OCI-LY7 (cell line): Measurements from ENCODE around the gene KBTBD12. TPM values are rescaled to one million over a fixed set of nuclear protein-coding genes. Genes with fewer than 3 reads are reported as not detected.

Source experiments
- BruUV-seq: library from RNA; stranded (reverse); fragments of 400-500 nt; replicated peaks from 2 replicates; lab custom pipeline; 2021; lab: Mats Ljungman, UMichigan
- CTCF ChIA-PET: fragments of 300-600 bp; sonication (Branson Sonifier 250); formaldehyde crosslinking; loops from one replicate; lab custom pipeline; 2022; ENCODE audit warnings: antibody characterized with exemption; ENCODE audit not compliant: unreplicated experiment; lab: Charles Lee
- POLR2A ChIA-PET: fragments of 300-600 bp; sonication (Branson Sonifier 250); formaldehyde crosslinking; loops from one replicate; lab custom pipeline; 2022; ENCODE audit warnings: antibody characterized with exemption; lab: Charles Lee
- DNase-seq: peaks from one replicate; pipeline ENCODE4 v3.0.0-alpha.2; 2015; ENCODE audit warnings: low spot score
- H2AFZ ChIP-seq: fragments of 200-600 bp; sonication (generic), shearing (Covaris generic); 2 replicates; pipeline ENCODE4 v1.6.1; 2014; ENCODE audit warnings: mild to moderate bottlenecking, antibody characterized with exemption, low read length, moderate library complexity
- H3K27ac ChIP-seq: fragments of 200-600 bp; sonication (generic); 2 replicates; pipeline ENCODE4 v1.5.1; 2014; ENCODE audit warnings: mixed run types, low read depth, mild to moderate bottlenecking, moderate library complexity, low read length, inconsistent platforms; ENCODE audit not compliant: poor library complexity, severe bottlenecking
- H3K36me3 ChIP-seq: fragments of 200-600 bp; sonication (generic); 2 replicates; pipeline ENCODE4 v1.6.1; 2014; ENCODE audit warnings: mild to moderate bottlenecking, antibody characterized with exemption, low read length, moderate library complexity, mixed read lengths; ENCODE audit not compliant: insufficient read depth
- H3K4me1 ChIP-seq: fragments of 200-600 bp; sonication (generic); 2 replicates; pipeline ENCODE4 v1.5.1; 2014; ENCODE audit warnings: mild to moderate bottlenecking, low read length; ENCODE audit not compliant: insufficient read depth, poor library complexity, severe bottlenecking
- H3K4me2 ChIP-seq: fragments of 200-600 bp; sonication (generic); 2 replicates; pipeline ENCODE4 v1.6.1; 2014; ENCODE audit warnings: mild to moderate bottlenecking, low read length
- H3K4me3 ChIP-seq: fragments of 200-600 bp; sonication (generic); 2 replicates; pipeline ENCODE4 v1.5.1; 2014; ENCODE audit warnings: mild to moderate bottlenecking, low read depth, low read length; ENCODE audit not compliant: poor library complexity, severe bottlenecking
- H3K79me2 ChIP-seq: fragments of 200-600 bp; sonication (generic); 2 replicates; pipeline ENCODE4 v1.6.1; 2016; ENCODE audit warnings: low read depth, mild to moderate bottlenecking, low read length, moderate library complexity, mixed read lengths; ENCODE audit not compliant: insufficient read depth
- H3K9me2 ChIP-seq: fragments of 200-600 bp; sonication (generic); 2 replicates; pipeline ENCODE4 v1.6.1; 2016; ENCODE audit warnings: mild to moderate bottlenecking, low read length, mixed read lengths; ENCODE audit not compliant: insufficient read depth
- H3K9me3 ChIP-seq: fragments of 200-600 bp; sonication (generic); 2 replicates; pipeline ENCODE4 v1.6.1; 2014; ENCODE audit warnings: mild to moderate bottlenecking, mixed run types, low read length, mixed read lengths
- H4K20me1 ChIP-seq: fragments of 200-600 bp; sonication (generic); 2 replicates; pipeline ENCODE4 v1.6.1; 2014; ENCODE audit warnings: mild to moderate bottlenecking, antibody characterized with exemption, low read length, moderate library complexity, mixed read lengths; ENCODE audit not compliant: insufficient read depth
- EZH2phosphoT487 ChIP-seq: fragments of 200-600 bp; sonication (generic); IDR thresholded peaks from 2 replicates; pipeline ENCODE4 v1.6.1; 2018; ENCODE audit warnings: low read depth, borderline replicate concordance, mild to moderate bottlenecking, mixed run types, antibody characterized with exemption, low read length, moderate library complexity, mixed read lengths
- intact Hi-C: fragments of 100-400 bp; cut with micrococcal nuclease; formaldehyde crosslinking; loops from one replicate; pipeline ENCODE4 v1.10.0; 2022; ENCODE audit not compliant: unreplicated experiment
- total RNA-seq, 2 experiments: library from RNA; depleted of rRNA in 1 of 2; stranded (reverse); fragments of >200 nt in 1 of 2; shearing (Covaris generic) in 1 of 2; gene quantifications; 2 replicates each; pipeline ENCODE4 v1.2.3, GENCODE V29; 2014 to 2022
- TF ChIP-seq, protein P1 (sequence below): fragments of 200-600 bp; sonication (generic); conservative IDR thresholded peaks from 2 replicates; pipeline ENCODE4 v1.5.1; 2014; ENCODE audit warnings: mild to moderate bottlenecking, antibody characterized with exemption, low read length, moderate library complexity, mixed read lengths

Gene KBTBD12
- total RNA-seq, 2 experiments from 2014 or later = not detected

DNA sequence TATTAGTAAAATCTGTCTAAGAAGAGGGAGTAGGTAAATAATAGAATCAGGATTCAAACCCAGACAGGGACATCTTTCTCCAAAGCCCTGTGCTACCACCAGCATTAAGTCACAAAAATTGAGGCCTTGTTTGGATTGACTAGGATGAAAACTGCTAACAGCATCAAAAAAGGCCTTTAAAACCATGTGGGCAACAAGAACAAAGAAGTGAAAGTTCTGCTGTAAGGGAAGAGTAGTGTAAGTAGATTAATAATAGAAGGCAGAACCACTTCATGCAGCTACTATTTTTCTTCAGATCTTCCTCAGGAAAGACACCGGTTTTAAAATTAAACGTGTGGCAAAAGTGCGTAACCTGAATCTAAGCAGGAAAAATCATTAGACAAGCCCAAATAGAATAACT, 15.3 kb upstream of the KBTBD12 start:
- POLR2A ChIA-PET = interaction anchor here (0.6 kb wide), 1 partner anchor 1222 kb away, joined by 3 read pairs; the partner anchor contains the start of gene RAB43
- H2AFZ ChIP-seq = no peak overlapping the region
- no peaks in the 10 kb centered on the region for H3K79me2 ChIP-seq
- H3K4me3 ChIP-seq = no peak overlapping the region
- CTCF ChIA-PET = no interaction called here
- no peaks in the 10 kb centered on the region for H3K9me3 ChIP-seq
- H3K4me2 ChIP-seq = no peak overlapping the region
- intact Hi-C loops = no loop called here
- H3K4me1 ChIP-seq = no peaks in the 10 kb centered on the region
- no peak for DNase-seq
- H4K20me1 ChIP-seq = no peaks in the 10 kb centered on the region
- no peaks in the 10 kb centered on the region for H3K9me2 ChIP-seq
- TF ChIP-seq, protein P1, sequence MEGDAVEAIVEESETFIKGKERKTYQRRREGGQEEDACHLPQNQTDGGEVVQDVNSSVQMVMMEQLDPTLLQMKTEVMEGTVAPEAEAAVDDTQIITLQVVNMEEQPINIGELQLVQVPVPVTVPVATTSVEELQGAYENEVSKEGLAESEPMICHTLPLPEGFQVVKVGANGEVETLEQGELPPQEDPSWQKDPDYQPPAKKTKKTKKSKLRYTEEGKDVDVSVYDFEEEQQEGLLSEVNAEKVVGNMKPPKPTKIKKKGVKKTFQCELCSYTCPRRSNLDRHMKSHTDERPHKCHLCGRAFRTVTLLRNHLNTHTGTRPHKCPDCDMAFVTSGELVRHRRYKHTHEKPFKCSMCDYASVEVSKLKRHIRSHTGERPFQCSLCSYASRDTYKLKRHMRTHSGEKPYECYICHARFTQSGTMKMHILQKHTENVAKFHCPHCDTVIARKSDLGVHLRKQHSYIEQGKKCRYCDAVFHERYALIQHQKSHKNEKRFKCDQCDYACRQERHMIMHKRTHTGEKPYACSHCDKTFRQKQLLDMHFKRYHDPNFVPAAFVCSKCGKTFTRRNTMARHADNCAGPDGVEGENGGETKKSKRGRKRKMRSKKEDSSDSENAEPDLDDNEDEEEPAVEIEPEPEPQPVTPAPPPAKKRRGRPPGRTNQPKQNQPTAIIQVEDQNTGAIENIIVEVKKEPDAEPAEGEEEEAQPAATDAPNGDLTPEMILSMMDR = no peak
- TF ChIP-seq EZH2phosphoT487 = no peak
- no peak overlapping the region for H3K27ac ChIP-seq
- H3K36me3 ChIP-seq = no peaks in the 10 kb centered on the region
- no TSS peak for BruUV-seq

DNA sequence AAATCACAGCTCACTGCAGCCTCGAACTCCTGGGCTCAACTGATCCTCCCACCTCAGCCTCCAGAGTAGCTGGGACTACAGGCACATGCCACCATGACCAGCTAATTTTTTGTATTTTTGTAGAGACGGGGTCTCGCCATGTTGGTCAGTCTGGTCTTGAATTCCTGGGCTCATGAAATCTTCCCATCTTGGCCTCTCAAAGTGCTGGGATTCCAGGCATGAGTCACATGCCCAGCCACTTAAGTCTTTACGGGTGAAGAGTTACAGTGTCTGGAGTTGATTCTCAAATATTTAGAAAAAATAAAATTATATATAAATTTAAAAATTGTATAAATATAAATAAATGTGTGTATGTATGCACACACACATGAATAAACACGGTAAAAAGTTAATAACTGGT, 14.5 kb upstream of the KBTBD12 start:
- H3K4me1 ChIP-seq = no peaks in the 10 kb centered on the region
- H2AFZ ChIP-seq = no peak overlapping the region
- H3K4me3 ChIP-seq = no peak overlapping the region
- no peaks in the 10 kb centered on the region for H3K9me2 ChIP-seq
- no peaks in the 10 kb centered on the region for H3K9me3 ChIP-seq
- TF ChIP-seq, protein P1 = no peak
- no peak for TF ChIP-seq EZH2phosphoT487
- H3K4me2 ChIP-seq = no peak overlapping the region
- intact Hi-C loops = no loop called here
- no TSS peak for BruUV-seq
- H4K20me1 ChIP-seq = no peaks in the 10 kb centered on the region
- no peak for DNase-seq
- H3K27ac ChIP-seq = no peak overlapping the region
- ChIA-PET CTCF (no interaction called here), POLR2A (no interaction called here)
- no peaks in the 10 kb centered on the region for H3K36me3 ChIP-seq
- no peaks in the 10 kb centered on the region for H3K79me2 ChIP-seq

DNA sequence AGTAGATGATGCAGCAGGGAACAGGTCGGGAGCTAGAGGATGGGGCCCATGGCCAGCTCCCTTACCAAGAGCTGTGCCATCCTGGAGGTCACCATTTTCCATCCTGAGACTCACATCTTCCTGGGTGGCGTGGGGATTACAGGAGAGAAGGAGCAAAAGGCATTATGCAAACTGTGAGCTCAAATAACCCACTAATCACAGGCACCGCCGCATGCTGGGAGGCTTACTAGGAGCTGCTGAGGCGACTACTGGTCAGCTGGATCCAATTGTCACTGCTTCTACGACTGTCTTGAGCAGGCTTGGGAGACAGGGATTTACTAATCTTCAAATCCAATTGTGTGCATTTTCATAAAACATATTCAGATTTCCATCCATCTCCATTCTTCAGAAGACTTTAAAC, 12.5 kb upstream of the KBTBD12 start:
- no peak overlapping the region for H3K4me2 ChIP-seq
- H3K4me1 ChIP-seq = no peaks in the 10 kb centered on the region
- H4K20me1 ChIP-seq = no peaks in the 10 kb centered on the region
- H3K36me3 ChIP-seq = no peaks in the 10 kb centered on the region
- no peaks in the 10 kb centered on the region for H3K79me2 ChIP-seq
- H2AFZ ChIP-seq = no peak overlapping the region
- no peak overlapping the region for H3K4me3 ChIP-seq
- no peak for DNase-seq
- H3K9me2 ChIP-seq = no peaks in the 10 kb centered on the region
- no peaks in the 10 kb centered on the region for H3K9me3 ChIP-seq
- intact Hi-C loops = no loop called here
- POLR2A ChIA-PET = no interaction called here
- TF ChIP-seq, protein P1 = no peak
- no peak for TF ChIP-seq EZH2phosphoT487
- BruUV-seq = no TSS peak
- CTCF ChIA-PET = no interaction called here
- H3K27ac ChIP-seq = no peak overlapping the region
